Suprapubic skin (tissue), 3 donors: ENCODE measurements around the gene WDFY4.

Experiments
- CTCF ChIP-seq, 2 donors: fragments of 200-600 bp in 1 of 2; fragments of 450-650 bp in 1 of 2; sonication (generic) in 1 of 2; IDR thresholded peaks; one replicate each; pipeline ENCODE4 v1.5.1; 2016 to 2019; ENCODE audit warnings: antibody characterized with exemption in 2 of 2, mild to moderate bottlenecking in 1 of 2, moderate library complexity in 1 of 2
- EP300 ChIP-seq: sonication (generic); formaldehyde crosslinking; IDR thresholded peaks from one replicate; pipeline ENCODE4 v1.6.1; 2017; ENCODE audit warnings: antibody characterized with exemption

- TF ChIP-seq CTCF (IDR thresholded peaks at IDR 0.05): no peak
- no peak for TF ChIP-seq EP300
These were observed 115.5 kb downstream of the WDFY4 start for GRCh38 chr10:48800007-48800675.
